Left lobe of liver (tissue), 2 donors: ENCODE measurements around the gene HLA-DPB1. TPM values are rescaled to one million over a fixed set of nuclear protein-coding genes. Genes with fewer than 3 reads are reported as not detected.
A peak's percentile ranks its signal among the peaks of the same experiment; 100 is the strongest.

Experiments used
- ATAC-seq: fragments of 200-7000 bp; cut with Tn5 transposase; one replicate; pipeline ENCODE4 v1.9.1; 2020; ENCODE audit warnings: mild to moderate bottlenecking, moderate library complexity
- DNase-seq: peaks from one replicate; pipeline ENCODE4 v3.0.0-alpha.2; 2020; ENCODE audit warnings: low spot score
- total RNA-seq: library from RNA; stranded (reverse); gene quantifications from one replicate; pipeline ENCODE4 v1.2.1, GENCODE V29; 2021
- donor health status: DM: no; HTN: no; CAD: no; lungs with moderate emphysema.
- donor health status: DM: no; HTN: yes; CAD: no.

Gene HLA-DPB1
- total RNA-seq, 1 donor from 2014 or later = 11.3 TPM

- DNase-seq = no peak
- no peak for ATAC-seq
These were observed 4.9 kb upstream of the HLA-DPB1 start for GRCh38 chr6:33070909-33071308.

GRCh38 chr6:33071569-33071968 is 4.2 kb upstream of the HLA-DPB1 start:
- ATAC-seq = no peak
- no peak for DNase-seq

- no peak for ATAC-seq
- no peak for DNase-seq
These were observed 3.2 kb upstream of the HLA-DPB1 start for GRCh38 chr6:33072508-33073100.

GRCh38 chr6:33073431-33073871 is 2.3 kb upstream of the HLA-DPB1 start, which contains the start of gene HLA-DPA1:
Gene HLA-DPA1, minus strand, starts transcription at chr6:33073649.
- DNase-seq = no peak
- ATAC-seq = peak; percentile 60

- no peak for ATAC-seq
- no peak for DNase-seq
These were observed 602 bp upstream of the HLA-DPB1 start for GRCh38 chr6:33075208-33075567.

- ATAC-seq = no peak
- DNase-seq = no peak
These were observed 680 bp downstream of the HLA-DPB1 start for GRCh38 chr6:33076406-33076934.

GRCh38 chr6:33077908-33078307 is 2.1 kb downstream of the HLA-DPB1 start:
- ATAC-seq = no peak
- no peak for DNase-seq

GRCh38 chr6:33078442-33078841 is 2.7 kb downstream of the HLA-DPB1 start:
- no peak for DNase-seq
- ATAC-seq = no peak

GRCh38 chr6:33078919-33079521 is 3.2 kb downstream of the HLA-DPB1 start:
- ATAC-seq = no peak
- DNase-seq = no peak

- DNase-seq (no peak), ATAC-seq (no peak)
These were observed 3.8 kb downstream of the HLA-DPB1 start for GRCh38 chr6:33079580-33079979.

- DNase-seq = peak; percentile 55
- peak; percentile 58 for ATAC-seq
These were observed 4.6 kb downstream of the HLA-DPB1 start for GRCh38 chr6:33080127-33081089.

- DNase-seq = no peak
- no peak for ATAC-seq
These were observed 5.5 kb downstream of the HLA-DPB1 start for GRCh38 chr6:33081098-33081824.

- ATAC-seq (peak; percentile 90), DNase-seq (no peak)
These were observed 6.9 kb downstream of the HLA-DPB1 start for GRCh38 chr6:33082702-33083101.

- DNase-seq (no peak), ATAC-seq (no peak)
These were observed 9.8 kb downstream of the HLA-DPB1 start for GRCh38 chr6:33085627-33086026.

GRCh38 chr6:33088258-33088930 is 12.6 kb downstream of the HLA-DPB1 start:
- DNase-seq (no peak), ATAC-seq (no peak)

- DNase-seq (no peak), ATAC-seq (no peak)
These were observed 13.3 kb downstream of the HLA-DPB1 start for GRCh38 chr6:33088931-33089620.

GRCh38 chr6:33091957-33092356 is 16.2 kb downstream of the HLA-DPB1 start:
- DNase-seq = no peak

GRCh38 chr6:33092385-33092784 is 16.6 kb downstream of the HLA-DPB1 start:
- ATAC-seq (no peak), DNase-seq (no peak)

More at GRCh38 chr6:33091957-33092356, 16.2 kb downstream of the HLA-DPB1 start:
- ATAC-seq = peak; percentile 82

GRCh38 chr6:33093855-33094254 is 18.1 kb downstream of the HLA-DPB1 start:
- DNase-seq (no peak), ATAC-seq (no peak)

- ATAC-seq (no peak), DNase-seq (no peak)
These were observed 19.9 kb downstream of the HLA-DPB1 start for GRCh38 chr6:33095681-33096080.
